Melanocyte of skin (primary cell): ENCODE data around the gene NMRK2. TPM values are rescaled to one million over a fixed set of nuclear protein-coding genes. Genes with fewer than 3 reads are reported as not detected.

Source experiments
- small RNA-seq, 2 donors: library from RNA; depleted of rRNA; stranded (forward); fragments of <200 nt; gene quantifications; one replicate each; pipeline ENCODE3, GENCODE V24; 2012
- total RNA-seq, 2 donors: library from RNA; depleted of rRNA; stranded (reverse); fragments of >200 nt; gene quantifications; 2 replicates each; pipeline ENCODE4 v1.2.3, GENCODE V29; 2012

The NMRK2 gene
- total RNA-seq, result not detected

GRCh38 chr19:3932931-3933810, at the start of gene NMRK2:
Gene NMRK2 (plus strand): TSS chr19:3933069. CDS start chr19:3933672, 603 bp downstream.

GRCh38 chr19:3970808-3971598, 38.1 kb downstream of the NMRK2 start, which contains the start of gene DAPK3:
Gene DAPK3 (minus strand): TSS chr19:3971099. CDS start chr19:3969735, 1,364 bp downstream.

GRCh38 chr19:3984908-3985642, 52.2 kb downstream of the NMRK2 start, which contains the start of gene EEF2:
Gene EEF2 (minus strand): TSS chr19:3985463. CDS start chr19:3985380, 83 bp downstream.

Small RNA genes within 50 kb of the gene (small RNA-seq; reads per million reads assigned to genes)
- gene RN7SL202P, result 0 reads per million in 2 donors
- gene SNORD37, result 16.8 to 22.8 reads per million in 2 donors

Other genes starting within 250 kb of the NMRK2 start
- 10 to 100 TPM; 27.3 to 32.7 TPM for gene PIP5K1C, start 232.6 kb upstream of the NMRK2 start, total RNA-seq
- gene TJP3, start 224.7 kb upstream of the NMRK2 start, total RNA-seq, result not detected
- gene APBA3, start 171.4 kb upstream of the NMRK2 start, total RNA-seq, result 10 to 100 TPM; 25.1 to 27.0 TPM
- gene MRPL54, start 170.4 kb upstream of the NMRK2 start, total RNA-seq, result 10 to 100 TPM; 39.6 to 51.6 TPM
- not detected for gene RAX2, start 160.8 kb upstream of the NMRK2 start, total RNA-seq
- under 1 TPM; 0.34 to 1.00 TPM for gene MATK, start 146.7 kb upstream of the NMRK2 start, total RNA-seq
- under 1 TPM in 1 of 2 donors, not detected in 1; 0.34 TPM for gene ZFR2, start 64.0 kb upstream of the NMRK2 start, total RNA-seq
- gene ATCAY, start 52.4 kb upstream of the NMRK2 start, total RNA-seq, result not detected
- 100 to 1,000 TPM in 1 of 2 donors, 10 to 100 TPM in 1; 92.2 to 103 TPM for gene DAPK3, start 38.0 kb downstream of the NMRK2 start, total RNA-seq
- gene EEF2, start 52.4 kb downstream of the NMRK2 start, total RNA-seq, result 1,000 to 10,000 TPM in 1 of 2 donors, 100 to 1,000 TPM in 1; 847 to 1,562 TPM
- 10 to 100 TPM; 18.6 to 31.0 TPM for gene PIAS4, start 74.7 kb downstream of the NMRK2 start, total RNA-seq
- 10 to 100 TPM; 24.6 to 31.0 TPM for gene ZBTB7A, start 133.8 kb downstream of the NMRK2 start, total RNA-seq
- 100 to 1,000 TPM; 158 to 199 TPM for gene MAP2K2, start 191.1 kb downstream of the NMRK2 start, total RNA-seq
- not detected for gene CREB3L3, start 220.6 kb downstream of the NMRK2 start, total RNA-seq
- gene SIRT6, start 249.5 kb downstream of the NMRK2 start, total RNA-seq, result 10 to 100 TPM; 10.7 to 16.3 TPM
- gene ANKRD24, start 249.6 kb downstream of the NMRK2 start, total RNA-seq, result under 1 TPM in 1 of 2 donors, not detected in 1; 0.34 TPM